HG03521 (cell line): Measurements from ENCODE around the gene OPN1MW.
"Not testable (repeated sequence)": the region's sequence is repeated elsewhere in the genome, so short reads cannot be mapped to it uniquely, and the experiment has no call there.

Source experiments
- ATAC-seq: cut with Tn5 transposase; IDR thresholded peaks from one replicate; pipeline ENCODE4 v1.9.1; 2021; ENCODE audit warnings: mild to moderate bottlenecking, moderate library complexity; ENCODE audit not compliant: unreplicated experiment

The OPN1MW gene

GRCh38 chrX:154209670-154210418, 27.4 kb downstream of the OPN1MW start:
- not testable (repeated sequence) for ATAC-seq

DNA sequence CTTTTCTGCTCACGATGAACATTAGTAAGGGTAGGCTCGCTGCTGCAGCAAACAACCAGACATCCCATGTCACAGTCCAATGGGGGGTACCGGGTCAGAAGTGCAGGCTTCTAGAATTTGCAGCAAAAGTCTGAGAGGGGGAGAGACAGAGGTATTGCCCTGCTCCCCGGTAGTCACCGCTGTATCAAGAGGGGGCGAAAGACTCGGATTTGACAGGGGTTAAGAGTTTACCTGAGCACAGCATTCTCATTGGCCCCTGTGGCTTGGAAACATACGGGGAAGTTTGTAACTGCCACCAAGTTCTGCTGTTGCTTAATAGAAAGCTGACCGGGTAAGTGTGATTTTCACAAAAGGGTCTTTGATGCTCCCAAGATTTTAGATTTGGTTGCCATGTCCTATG, 28.7 kb downstream of the OPN1MW start:
- not testable (repeated sequence) for ATAC-seq

DNA sequence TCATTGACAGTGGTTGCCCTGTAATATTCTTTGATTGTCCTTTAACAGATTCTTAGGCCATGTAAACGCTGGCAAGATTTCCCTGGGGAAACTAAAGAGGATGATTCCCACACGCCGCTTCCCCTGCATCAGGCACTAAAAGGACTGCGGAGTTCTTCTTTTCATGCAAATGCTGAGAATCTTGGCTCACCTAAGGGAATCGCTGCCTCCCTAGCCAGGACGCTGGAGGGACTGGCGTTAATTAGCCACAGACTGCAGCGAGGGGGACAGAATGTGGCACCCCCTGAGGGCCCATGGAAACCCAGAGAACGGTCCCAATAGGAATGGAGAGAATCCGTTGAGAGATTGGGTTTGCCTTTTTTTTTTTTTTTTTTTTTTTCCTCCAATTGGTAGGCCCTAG, 29.1 kb downstream of the OPN1MW start:
- ATAC-seq = not testable (repeated sequence)

DNA sequence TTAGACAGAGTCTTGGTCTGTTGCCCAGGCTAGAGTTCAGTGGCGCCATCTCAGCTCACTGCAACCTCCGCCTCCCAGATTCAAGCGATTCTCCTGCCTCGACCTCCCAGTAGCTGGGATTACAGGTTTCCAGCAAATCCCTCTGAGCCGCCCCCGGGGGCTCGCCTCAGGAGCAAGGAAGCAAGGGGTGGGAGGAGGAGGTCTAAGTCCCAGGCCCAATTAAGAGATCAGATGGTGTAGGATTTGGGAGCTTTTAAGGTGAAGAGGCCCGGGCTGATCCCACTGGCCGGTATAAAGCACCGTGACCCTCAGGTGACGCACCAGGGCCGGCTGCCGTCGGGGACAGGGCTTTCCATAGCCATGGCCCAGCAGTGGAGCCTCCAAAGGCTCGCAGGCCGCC, 37.1 kb downstream of the OPN1MW start, which contains the start of gene OPN1MW2:
OPN1MW2 (plus strand) TSS at position 301 of the 400 bp plus-strand sequence; CDS start at position 361, 60 bp downstream.
- ATAC-seq = not testable (repeated sequence)

DNA sequence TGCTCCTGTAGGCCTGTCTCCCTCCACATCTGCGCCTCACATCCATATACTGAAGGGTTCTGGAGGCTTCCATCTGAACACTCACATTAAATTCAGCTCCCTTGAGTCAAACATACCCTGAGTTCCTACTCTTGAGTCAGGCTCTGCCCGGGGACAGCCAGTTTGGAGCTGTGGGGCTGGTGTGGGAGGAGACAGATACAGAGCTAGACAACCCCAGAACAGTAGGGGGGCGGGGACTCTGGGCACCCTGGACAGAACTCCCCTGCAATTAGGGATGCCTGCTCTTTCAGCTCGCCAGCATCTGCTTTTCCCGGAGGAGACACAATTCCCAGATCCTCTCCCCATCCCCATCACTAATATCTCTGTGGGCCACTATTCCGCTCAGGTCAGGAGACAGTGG, 42.9 kb downstream of the OPN1MW start:
- not testable (repeated sequence) for ATAC-seq

DNA sequence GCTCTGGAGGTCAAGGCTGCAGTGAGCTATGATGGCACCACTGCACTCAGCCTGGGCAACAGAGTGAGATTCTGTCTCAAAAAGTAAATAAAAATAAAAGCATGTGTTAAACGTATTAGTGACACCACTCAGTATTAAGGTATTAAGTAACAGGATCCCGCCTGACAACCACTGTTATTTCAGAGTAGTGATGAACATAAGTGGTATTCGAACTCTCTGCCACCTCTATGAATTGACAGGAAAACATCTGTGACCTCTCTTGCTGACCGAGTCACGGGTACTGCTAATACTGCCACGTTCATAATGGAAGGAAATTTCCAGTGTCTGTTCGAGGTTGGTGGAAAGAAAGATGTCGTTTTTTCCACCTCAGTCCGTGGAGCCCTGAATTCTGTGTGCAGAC, 44.3 kb downstream of the OPN1MW start:
- not testable (repeated sequence) for ATAC-seq

DNA sequence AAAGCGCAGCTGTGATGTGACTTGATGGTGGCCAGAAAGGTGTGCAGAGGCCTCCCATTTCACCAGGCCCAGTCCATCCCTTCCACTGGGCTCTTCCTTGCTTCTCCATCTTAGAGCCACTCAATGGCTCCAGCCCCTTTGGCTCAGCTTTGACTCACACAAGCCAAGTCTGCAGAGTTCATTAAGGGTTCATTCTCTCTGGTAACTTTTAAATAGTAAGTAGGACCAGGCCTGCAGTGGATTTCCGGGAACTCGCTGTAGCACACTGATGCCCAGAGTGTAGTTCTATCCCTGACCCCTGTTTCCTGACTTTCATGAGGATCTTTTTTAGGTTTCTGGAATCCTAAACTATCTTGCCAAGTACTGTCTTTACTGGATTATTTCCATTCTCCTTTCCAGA, 49.0 kb downstream of the OPN1MW start:
- not testable (repeated sequence) for ATAC-seq

DNA sequence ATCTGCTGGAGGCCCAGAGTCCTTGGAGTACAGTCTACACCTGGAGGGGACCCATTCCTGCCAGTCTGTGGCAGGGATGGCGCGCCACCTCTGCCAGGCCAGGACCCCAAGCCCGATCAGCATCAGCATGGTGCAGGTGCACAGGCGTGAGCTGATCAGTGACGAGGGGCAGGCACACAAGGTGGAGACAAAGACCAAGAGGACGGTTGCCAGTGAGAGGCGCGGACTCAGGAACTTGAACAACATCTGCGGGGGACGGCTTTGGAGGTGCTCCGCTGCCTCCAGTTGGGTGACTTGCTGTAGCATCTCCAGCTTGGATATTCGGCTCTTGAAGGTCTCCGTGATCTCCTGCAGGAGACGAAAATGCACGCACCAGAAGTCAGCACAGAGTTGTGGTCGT, 51.2 kb downstream of the OPN1MW start:
- not testable (repeated sequence) for ATAC-seq

- not testable (repeated sequence) for ATAC-seq
Measured at GRCh38 chrX:154238939-154239559, 56.7 kb downstream of the OPN1MW start.

GRCh38 chrX:154239982-154240503, 57.6 kb downstream of the OPN1MW start:
- not testable (repeated sequence) for ATAC-seq
